ENCODE data around the gene ZNF695. TPM values are rescaled to one million over a fixed set of nuclear protein-coding genes. Genes with fewer than 3 reads are reported as not detected.
"Not testable (repeated sequence)": the region's sequence is repeated elsewhere in the genome, so short reads cannot be mapped to it uniquely, and the experiment has no call there.

Gene ZNF695
- 0.63 and 6.6 TPM in 2 replicates for total RNA-seq (2014; rRNA removed; shearing (Covaris generic); ENCODE audit: low replicate concordance)

DNA sequence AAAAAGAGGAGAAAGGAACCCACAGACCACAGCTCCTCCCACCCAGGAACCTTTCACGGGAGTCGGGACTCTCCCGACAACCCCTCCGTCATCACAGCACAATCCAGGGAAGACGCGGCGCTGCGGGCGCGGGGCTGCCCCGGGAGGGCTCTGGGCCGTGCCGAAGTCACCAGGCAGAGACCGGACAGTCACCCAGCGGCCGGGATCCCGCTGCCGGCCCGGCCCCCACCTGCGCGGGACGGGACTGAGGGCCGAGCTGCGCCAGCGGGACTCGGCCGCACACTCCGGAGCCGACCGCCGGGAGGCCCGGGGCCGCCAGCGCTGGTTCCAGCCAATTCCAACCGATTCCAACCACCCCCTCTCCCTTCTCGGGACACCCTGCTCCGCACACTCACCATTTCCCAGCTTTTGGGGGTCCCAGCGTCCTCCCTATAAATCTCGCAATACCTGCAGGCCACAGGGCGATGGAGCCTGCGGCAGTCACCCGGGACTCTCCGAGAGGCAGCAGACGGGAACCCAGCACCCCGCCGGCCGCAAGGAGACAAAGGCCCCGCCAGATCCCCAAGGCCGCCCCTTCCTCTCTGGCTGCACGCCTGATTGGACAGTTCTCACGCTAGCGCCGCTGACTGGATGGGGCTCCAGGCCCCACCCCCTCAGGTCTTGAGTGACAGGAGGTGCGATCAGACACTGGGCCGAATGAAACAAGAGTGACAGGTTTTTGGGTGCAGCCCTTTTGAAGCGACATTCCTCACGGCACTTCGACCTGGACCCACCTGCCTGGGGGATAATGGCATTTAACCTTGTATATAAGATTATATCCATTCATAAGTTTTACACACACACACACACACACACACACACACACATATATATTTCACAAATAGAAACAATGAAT, at the start of gene ZNF695:
Gene ZNF695, minus strand, starts transcription at position 547 of the 895 bp plus-strand sequence. Its CDS starts 149 bp downstream, at position 398.
- H3K4me2 ChIP-seq (ENCODE audit: low read depth, low read length, poor library complexity, severe bottlenecking), result no peak within 1 kb of the TSS
- H3K4me3 ChIP-seq (ENCODE audit: low read length), result no peak within 1 kb of the TSS
- H3K27ac ChIP-seq (ENCODE audit: low read length), result no peak within 1 kb of the TSS
- no peaks in the 10 kb centered on the region for H4K20me1 ChIP-seq (ENCODE audit: insufficient read depth, low read depth, low read length)
- H2AFZ ChIP-seq (ENCODE audit: low read length), result no peak within 1 kb of the TSS
- 0 out of 2 replicates have a peak, but pooled peaks cover 3% of the 10 kb centered on the region for H3K27me3 ChIP-seq (ENCODE audit: low read length)
- H3K9ac ChIP-seq (ENCODE audit: low read length), result no peak within 1 kb of the TSS
- no peaks in the 10 kb centered on the region for H3K9me2 ChIP-seq (replicated peaks; ENCODE audit: insufficient read depth, low read length)
- no peaks in the 10 kb centered on the region for H3K36me3 ChIP-seq (ENCODE audit: insufficient read depth, low read length)
- H3K9me3 ChIP-seq (ENCODE audit: low read length), result no peaks in the 10 kb centered on the region
- no peaks in the 10 kb centered on the region for H3K4me1 ChIP-seq (ENCODE audit: low read length)
- no peaks in the 10 kb centered on the region for H3K79me2 ChIP-seq (ENCODE audit: low read length)
- DNase-seq, result no peak

DNA sequence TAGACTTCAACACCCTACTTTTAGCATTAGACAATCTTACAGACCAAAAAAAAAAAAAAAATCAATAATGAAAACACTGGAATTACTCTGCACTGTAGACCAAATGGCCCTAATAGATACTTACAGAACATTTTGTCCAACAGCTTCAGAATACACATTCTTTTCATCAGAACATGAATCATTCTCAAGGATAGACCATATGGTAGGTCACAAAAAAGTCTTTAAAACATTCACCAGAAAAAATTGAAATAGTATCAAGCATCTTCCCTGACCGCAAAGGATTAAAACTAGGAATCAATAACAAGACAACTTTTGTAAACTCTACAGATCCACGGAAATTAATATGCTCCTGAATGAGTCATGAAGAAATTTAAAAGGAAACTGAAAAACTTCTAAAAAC, 48.2 kb upstream of the ZNF695 start:
- H3K9me3 ChIP-seq (ENCODE audit: low read length), result peaks cover 57% of the 10 kb centered on the region
- H3K9me2 ChIP-seq (replicated peaks; ENCODE audit: insufficient read depth, low read length), result no peaks in the 10 kb centered on the region
- H4K20me1 ChIP-seq (ENCODE audit: insufficient read depth, low read depth, low read length), result no peaks in the 10 kb centered on the region
- H3K4me3 ChIP-seq (ENCODE audit: low read length), result no peak overlapping the region
- no peak overlapping the region for H3K9ac ChIP-seq (ENCODE audit: low read length)
- no peaks in the 10 kb centered on the region for H3K4me1 ChIP-seq (ENCODE audit: low read length)
- H3K27ac ChIP-seq (ENCODE audit: low read length), result no peak overlapping the region
- H3K79me2 ChIP-seq (ENCODE audit: low read length), result peaks cover 87% of the 10 kb centered on the region
- no peaks in the 10 kb centered on the region for H3K27me3 ChIP-seq (ENCODE audit: low read length)
- no peak for DNase-seq
- H2AFZ ChIP-seq (ENCODE audit: low read length), result no peak overlapping the region
- no peak overlapping the region for H3K4me2 ChIP-seq (ENCODE audit: low read depth, low read length, poor library complexity, severe bottlenecking)
- H3K36me3 ChIP-seq (ENCODE audit: insufficient read depth, low read length), result peaks cover 20% of the 10 kb centered on the region

DNA sequence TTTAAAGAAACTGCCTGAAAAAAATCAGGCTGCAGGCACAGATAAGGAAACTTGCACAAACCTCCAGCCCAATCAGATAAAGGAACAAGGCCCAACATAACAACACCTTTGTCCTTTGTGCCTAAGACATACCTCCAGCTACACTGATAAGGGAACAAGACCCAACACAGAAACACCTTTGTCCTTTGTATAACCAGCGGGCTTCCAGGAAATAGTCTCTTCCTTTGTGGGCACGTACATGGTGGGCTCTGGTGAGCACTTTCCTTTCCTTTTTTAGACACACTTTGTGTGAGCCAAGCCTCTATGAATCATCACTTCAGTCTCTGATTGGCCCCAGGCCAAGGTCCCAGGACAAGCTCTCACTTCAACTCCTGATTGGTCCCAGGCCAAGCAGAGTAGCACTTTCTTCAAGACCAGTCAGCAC, 47.1 kb upstream of the ZNF695 start:
- H3K4me3 ChIP-seq (ENCODE audit: low read length), result no peak overlapping the region
- no peaks in the 10 kb centered on the region for H3K27me3 ChIP-seq (ENCODE audit: low read length)
- DNase-seq, result no peak
- no peaks in the 10 kb centered on the region for H4K20me1 ChIP-seq (ENCODE audit: insufficient read depth, low read depth, low read length)
- H2AFZ ChIP-seq (ENCODE audit: low read length), result no peak overlapping the region
- H3K36me3 ChIP-seq (ENCODE audit: insufficient read depth, low read length), result peaks cover 20% of the 10 kb centered on the region
- no peak overlapping the region for H3K9ac ChIP-seq (ENCODE audit: low read length)
- H3K4me2 ChIP-seq (ENCODE audit: low read depth, low read length, poor library complexity, severe bottlenecking), result no peak overlapping the region
- peaks cover 80% of the 10 kb centered on the region for H3K79me2 ChIP-seq (ENCODE audit: low read length)
- H3K27ac ChIP-seq (ENCODE audit: low read length), result no peak overlapping the region
- peaks cover 60% of the 10 kb centered on the region for H3K9me3 ChIP-seq (ENCODE audit: low read length)
- H3K4me1 ChIP-seq (ENCODE audit: low read length), result no peaks in the 10 kb centered on the region
- no peaks in the 10 kb centered on the region for H3K9me2 ChIP-seq (replicated peaks; ENCODE audit: insufficient read depth, low read length)

DNA sequence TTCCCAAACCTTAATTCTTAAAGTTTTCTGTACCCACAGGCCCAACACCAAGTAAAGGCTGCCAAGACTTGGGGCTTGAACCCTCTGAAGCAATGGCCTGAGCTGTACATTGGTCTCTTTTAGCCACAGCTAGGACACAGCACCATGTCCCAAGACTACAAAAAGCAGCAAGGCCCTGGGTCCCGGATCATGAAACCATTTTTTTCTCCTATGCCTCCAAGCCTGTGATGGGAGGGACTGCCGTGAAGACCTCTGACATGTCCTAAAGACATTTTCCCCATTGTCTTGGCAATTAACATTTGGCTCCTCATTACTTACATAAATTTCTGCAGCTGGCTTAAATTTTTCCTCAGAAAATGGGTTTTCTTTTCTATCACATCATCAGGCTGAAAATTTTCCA, 39.8 kb upstream of the ZNF695 start:
- DNase-seq, result no peak
- Histone ChIP-seq H3K9me3 (ENCODE audit: low read length) (peaks cover 48% of the 10 kb centered on the region), H3K4me3 (ENCODE audit: low read length) (no peak overlapping the region), H2AFZ (ENCODE audit: low read length) (no peak overlapping the region), H3K4me1 (ENCODE audit: low read length) (no peaks in the 10 kb centered on the region), H3K36me3 (ENCODE audit: insufficient read depth, low read length) (peaks cover 3% of the 10 kb centered on the region; the same call in 1 of the 2 replicates), H3K4me2 (ENCODE audit: low read depth, low read length, poor library complexity, severe bottlenecking) (no peak overlapping the region), H3K79me2 (ENCODE audit: low read length) (peaks cover 79% of the 10 kb centered on the region), H3K27me3 (ENCODE audit: low read length) (no peaks in the 10 kb centered on the region), H4K20me1 (ENCODE audit: insufficient read depth, low read depth, low read length) (no peaks in the 10 kb centered on the region), H3K27ac (ENCODE audit: low read length) (no peak overlapping the region), H3K9ac (ENCODE audit: low read length) (no peak overlapping the region), H3K9me2 (replicated peaks; ENCODE audit: insufficient read depth, low read length) (no peaks in the 10 kb centered on the region)

DNA sequence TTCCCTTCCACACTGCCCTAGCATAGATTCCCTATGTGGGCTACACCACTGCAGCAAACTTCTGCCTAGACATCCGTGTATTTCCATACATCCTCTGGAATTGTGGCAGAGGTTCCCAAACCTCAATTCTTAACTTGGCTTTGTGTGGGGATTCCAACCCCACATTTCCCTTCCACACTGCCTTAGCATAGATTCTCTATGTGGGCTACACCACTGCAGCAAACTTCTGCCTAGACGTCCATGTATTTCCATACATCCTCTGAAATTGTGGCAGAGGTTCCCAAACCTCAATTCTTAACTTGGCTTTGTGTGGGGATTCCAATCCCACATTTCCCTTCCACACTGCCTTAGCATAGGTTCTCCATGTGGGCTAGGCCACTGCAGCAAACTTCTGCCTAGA, 39.4 kb upstream of the ZNF695 start:
- Histone ChIP-seq H3K4me1 (ENCODE audit: low read length) (no peaks in the 10 kb centered on the region), H3K4me2 (ENCODE audit: low read depth, low read length, poor library complexity, severe bottlenecking) (no peak overlapping the region), H3K4me3 (ENCODE audit: low read length) (no peak overlapping the region), H3K36me3 (ENCODE audit: insufficient read depth, low read length) (peaks cover 5% of the 10 kb centered on the region; the same call in 1 of the 2 replicates), H3K9me2 (replicated peaks; ENCODE audit: insufficient read depth, low read length) (no peaks in the 10 kb centered on the region), H4K20me1 (ENCODE audit: insufficient read depth, low read depth, low read length) (no peaks in the 10 kb centered on the region), H3K9me3 (ENCODE audit: low read length) (peaks cover 52% of the 10 kb centered on the region), H3K27ac (ENCODE audit: low read length) (no peak overlapping the region), H2AFZ (ENCODE audit: low read length) (no peak overlapping the region), H3K9ac (ENCODE audit: low read length) (no peak overlapping the region), H3K27me3 (ENCODE audit: low read length) (no peaks in the 10 kb centered on the region), H3K79me2 (ENCODE audit: low read length) (peaks cover 80% of the 10 kb centered on the region)
- no peak for DNase-seq

DNA sequence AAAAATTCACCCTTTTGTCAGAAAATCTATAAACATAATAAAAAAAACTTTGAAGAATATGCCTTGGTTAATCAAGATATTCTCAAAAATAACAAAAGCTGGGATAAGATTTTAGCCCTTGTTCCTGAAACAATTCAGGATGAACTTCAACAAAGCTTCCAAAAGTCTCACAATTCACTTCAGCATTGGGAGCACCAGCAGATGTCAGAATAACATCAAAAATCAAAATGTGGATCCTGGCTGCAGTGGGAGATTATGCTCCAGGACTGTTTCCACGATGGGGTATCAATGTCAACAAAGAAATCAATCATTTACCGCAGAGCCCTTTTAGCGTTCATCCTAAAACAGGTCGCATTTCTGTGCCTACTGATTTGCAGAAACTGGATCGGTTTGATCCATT, 35.5 kb upstream of the ZNF695 start:
- no peak overlapping the region for H3K4me3 ChIP-seq (ENCODE audit: low read length)
- H4K20me1 ChIP-seq (ENCODE audit: insufficient read depth, low read depth, low read length), result no peaks in the 10 kb centered on the region
- H3K9me3 ChIP-seq (ENCODE audit: low read length), result peaks cover 58% of the 10 kb centered on the region
- H3K9me2 ChIP-seq (replicated peaks; ENCODE audit: insufficient read depth, low read length), result no peaks in the 10 kb centered on the region
- no peak overlapping the region for H2AFZ ChIP-seq (ENCODE audit: low read length)
- H3K9ac ChIP-seq (ENCODE audit: low read length), result no peak overlapping the region
- no peaks in the 10 kb centered on the region for H3K4me1 ChIP-seq (ENCODE audit: low read length)
- peaks cover 24% of the 10 kb centered on the region for H3K36me3 ChIP-seq (ENCODE audit: insufficient read depth, low read length)
- no peaks in the 10 kb centered on the region for H3K27me3 ChIP-seq (ENCODE audit: low read length)
- peaks cover 85% of the 10 kb centered on the region for H3K79me2 ChIP-seq (ENCODE audit: low read length)
- H3K4me2 ChIP-seq (ENCODE audit: low read depth, low read length, poor library complexity, severe bottlenecking), result no peak overlapping the region
- no peak overlapping the region for H3K27ac ChIP-seq (ENCODE audit: low read length)
- DNase-seq, result no peak

DNA sequence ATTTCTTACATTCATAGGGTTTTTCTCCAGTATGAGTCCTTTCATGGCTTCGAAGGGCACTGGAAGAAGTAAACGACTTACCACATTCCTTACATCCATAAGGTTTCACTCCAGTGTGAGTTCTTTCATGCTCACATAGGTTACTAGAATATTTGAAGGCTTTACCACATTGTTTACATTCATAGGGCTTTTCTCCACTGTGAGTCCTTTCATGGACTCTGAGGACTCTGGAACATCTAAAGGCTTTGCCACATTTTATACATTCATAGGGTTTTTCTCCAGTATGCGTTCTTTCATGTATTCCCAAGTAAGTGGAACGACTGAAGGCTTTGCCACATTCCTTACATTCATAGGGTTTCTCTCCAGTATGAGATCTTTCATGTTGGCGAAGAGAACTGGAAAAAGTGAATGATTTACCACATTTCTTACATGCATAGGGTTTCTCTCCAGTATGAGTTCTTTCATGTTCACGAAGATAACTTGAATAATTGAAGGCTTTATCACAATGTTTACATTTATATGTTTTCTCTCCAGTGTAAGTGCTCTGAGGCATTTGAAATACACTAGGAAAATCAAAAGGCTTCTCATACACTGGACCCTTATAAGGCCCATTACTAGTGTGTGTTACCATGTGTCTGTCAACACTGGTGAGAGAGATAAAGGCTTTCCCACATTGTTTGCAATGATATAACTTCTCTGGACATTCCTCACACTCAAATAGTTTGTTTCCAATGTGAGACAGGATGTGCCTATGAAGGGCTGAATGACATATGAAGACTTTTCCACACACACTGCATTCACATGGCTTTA, 29.9 kb upstream of the ZNF695 start:
- Histone ChIP-seq H3K9ac (ENCODE audit: low read length) (no peak overlapping the region), H3K9me2 (replicated peaks; ENCODE audit: insufficient read depth, low read length) (no peaks in the 10 kb centered on the region), H3K36me3 (ENCODE audit: insufficient read depth, low read length) (peaks cover 64% of the 10 kb centered on the region), H2AFZ (ENCODE audit: low read length) (no peak overlapping the region), H3K79me2 (ENCODE audit: low read length) (peaks cover 28% of the 10 kb centered on the region), H3K4me3 (ENCODE audit: low read length) (no peak overlapping the region), H3K4me1 (ENCODE audit: low read length) (no peaks in the 10 kb centered on the region), H3K27ac (ENCODE audit: low read length) (no peak overlapping the region), H4K20me1 (ENCODE audit: insufficient read depth, low read depth, low read length) (no peaks in the 10 kb centered on the region), H3K27me3 (ENCODE audit: low read length) (no peaks in the 10 kb centered on the region), H3K9me3 (ENCODE audit: low read length) (peaks cover 66% of the 10 kb centered on the region), H3K4me2 (ENCODE audit: low read depth, low read length, poor library complexity, severe bottlenecking) (no peak overlapping the region)
- no peak for DNase-seq

DNA sequence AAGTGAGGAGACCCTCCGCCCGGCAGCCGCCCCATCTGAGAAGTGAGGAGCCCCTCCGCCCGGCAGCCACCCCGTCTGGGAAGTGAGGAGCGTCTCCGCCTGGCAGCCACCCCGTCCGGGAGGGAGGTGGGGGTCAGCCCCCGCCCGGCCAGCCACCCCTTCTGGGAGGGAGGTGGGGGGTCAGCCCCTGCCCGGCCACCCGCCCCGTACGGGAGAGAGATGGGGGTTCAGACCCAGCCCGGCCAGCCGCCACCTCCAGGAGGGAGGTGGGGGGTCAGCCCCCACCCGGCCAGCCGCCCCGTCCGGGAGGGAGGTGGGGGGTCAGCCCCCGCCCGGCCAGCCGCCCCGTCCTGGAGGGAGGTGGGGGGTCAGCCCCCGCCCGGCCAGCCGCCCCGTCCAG, 24.4 kb upstream of the ZNF695 start:
- not testable (repeated sequence) for H3K4me2 ChIP-seq (ENCODE audit: low read depth, low read length, poor library complexity, severe bottlenecking); H3K9ac ChIP-seq (ENCODE audit: low read length); H3K4me1 ChIP-seq (ENCODE audit: low read length); H2AFZ ChIP-seq (ENCODE audit: low read length); H3K4me3 ChIP-seq (ENCODE audit: low read length); H3K27ac ChIP-seq (ENCODE audit: low read length); H3K79me2 ChIP-seq (ENCODE audit: low read length); DNase-seq; H4K20me1 ChIP-seq (ENCODE audit: insufficient read depth, low read depth, low read length); H3K9me2 ChIP-seq (replicated peaks; ENCODE audit: insufficient read depth, low read length); H3K27me3 ChIP-seq (ENCODE audit: low read length)
- Histone ChIP-seq H3K36me3 (ENCODE audit: insufficient read depth, low read length) (peaks cover 32% of the 10 kb centered on the region), H3K9me3 (ENCODE audit: low read length) (peaks cover 37% of the 10 kb centered on the region)
